AG09309 (cell line): ENCODE data around the gene PWP2.

Source experiments
- DNase-seq: peaks from one replicate; pipeline ENCODE4 v3.0.0-alpha.2; 2010; ENCODE audit warnings: low read depth
- H3K4me3 ChIP-seq: 2 replicates; pipeline ENCODE4 v1.5.1; 2011; ENCODE audit warnings: mild to moderate bottlenecking, low read depth, low read length, moderate library complexity; ENCODE audit not compliant: control insufficient read depth
- TF ChIP-seq, protein P1 (sequence below): IDR thresholded peaks from 2 replicates; pipeline ENCODE4 v1.5.1; 2011; ENCODE audit warnings: mild to moderate bottlenecking, low read depth, low read length, inconsistent platforms; ENCODE audit not compliant: insufficient read depth, control insufficient read depth; ENCODE audit errors: missing control alignments

Gene PWP2

DNA sequence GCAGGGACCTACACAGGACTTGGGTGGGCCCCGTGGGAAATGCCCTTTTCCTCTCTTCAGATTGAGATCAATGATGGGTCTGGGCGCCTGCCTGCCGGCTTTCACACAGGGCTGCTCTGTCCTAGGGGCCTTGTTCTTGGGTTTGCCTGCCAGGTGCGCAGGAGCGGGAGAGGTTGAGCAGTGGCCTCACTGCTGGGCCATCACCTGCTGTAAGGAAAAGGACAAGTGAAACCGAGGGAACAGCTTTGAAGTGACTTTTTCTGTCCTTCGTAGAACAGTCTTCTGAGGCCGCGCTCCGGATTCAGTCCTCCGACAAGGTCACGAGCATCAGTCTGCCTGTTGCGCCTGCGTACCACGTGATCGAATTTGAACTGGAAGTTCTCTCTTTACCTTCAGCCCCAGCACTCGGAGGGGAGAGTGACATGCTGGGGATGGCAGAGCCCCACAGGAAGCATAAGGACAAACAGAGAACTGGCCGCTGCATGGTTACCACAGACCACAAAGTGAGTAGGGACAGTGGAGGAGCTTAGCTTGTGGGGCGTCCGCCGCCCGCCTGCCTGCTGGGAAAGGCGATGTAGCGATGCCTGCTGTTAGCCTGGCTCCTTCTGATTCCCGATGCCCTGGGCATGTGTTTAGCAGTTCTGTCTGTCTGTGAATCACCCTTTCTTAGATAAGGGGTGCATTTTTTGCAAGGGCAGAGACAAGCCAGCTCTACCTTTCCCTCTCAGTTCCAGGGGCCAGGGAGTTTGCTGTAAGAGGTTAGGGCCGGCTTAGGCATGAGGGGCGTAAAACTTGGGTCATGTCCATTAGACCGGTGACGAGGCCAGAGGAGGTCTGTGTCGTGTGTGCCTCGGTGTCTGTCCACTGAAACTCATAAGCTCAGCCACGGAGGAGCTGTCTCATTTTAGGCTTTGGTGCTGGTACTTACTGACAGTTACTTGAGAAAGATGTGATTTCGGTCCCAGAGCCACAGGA lies 19.5 kb upstream of the PWP2 start:
- TF ChIP-seq, protein P1, sequence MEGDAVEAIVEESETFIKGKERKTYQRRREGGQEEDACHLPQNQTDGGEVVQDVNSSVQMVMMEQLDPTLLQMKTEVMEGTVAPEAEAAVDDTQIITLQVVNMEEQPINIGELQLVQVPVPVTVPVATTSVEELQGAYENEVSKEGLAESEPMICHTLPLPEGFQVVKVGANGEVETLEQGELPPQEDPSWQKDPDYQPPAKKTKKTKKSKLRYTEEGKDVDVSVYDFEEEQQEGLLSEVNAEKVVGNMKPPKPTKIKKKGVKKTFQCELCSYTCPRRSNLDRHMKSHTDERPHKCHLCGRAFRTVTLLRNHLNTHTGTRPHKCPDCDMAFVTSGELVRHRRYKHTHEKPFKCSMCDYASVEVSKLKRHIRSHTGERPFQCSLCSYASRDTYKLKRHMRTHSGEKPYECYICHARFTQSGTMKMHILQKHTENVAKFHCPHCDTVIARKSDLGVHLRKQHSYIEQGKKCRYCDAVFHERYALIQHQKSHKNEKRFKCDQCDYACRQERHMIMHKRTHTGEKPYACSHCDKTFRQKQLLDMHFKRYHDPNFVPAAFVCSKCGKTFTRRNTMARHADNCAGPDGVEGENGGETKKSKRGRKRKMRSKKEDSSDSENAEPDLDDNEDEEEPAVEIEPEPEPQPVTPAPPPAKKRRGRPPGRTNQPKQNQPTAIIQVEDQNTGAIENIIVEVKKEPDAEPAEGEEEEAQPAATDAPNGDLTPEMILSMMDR, result no peak
- no peak overlapping the region for H3K4me3 ChIP-seq
- DNase-seq, result no peak

DNA sequence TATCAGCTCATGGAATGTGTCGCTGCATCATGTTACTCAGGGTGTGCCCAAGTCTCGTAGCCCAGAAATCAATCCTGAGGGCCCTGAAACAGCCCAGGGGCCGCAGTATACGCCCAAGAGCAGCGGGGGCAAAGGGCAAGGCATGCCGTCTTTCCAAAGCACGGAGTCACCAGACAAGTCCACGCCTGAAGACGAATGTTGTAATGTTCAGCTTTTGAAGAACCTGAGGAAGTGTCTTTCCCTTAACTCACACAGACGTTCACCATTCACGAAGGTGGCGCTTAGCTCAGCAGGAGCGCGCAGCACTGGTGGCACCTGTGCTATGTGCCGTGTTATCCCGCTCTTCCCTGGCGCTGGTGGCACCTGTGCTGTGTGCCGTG lies 18.8 kb upstream of the PWP2 start:
- TF ChIP-seq, protein P1, result no peak
- H3K4me3 ChIP-seq, result no peak overlapping the region
- DNase-seq, result no peak

DNA sequence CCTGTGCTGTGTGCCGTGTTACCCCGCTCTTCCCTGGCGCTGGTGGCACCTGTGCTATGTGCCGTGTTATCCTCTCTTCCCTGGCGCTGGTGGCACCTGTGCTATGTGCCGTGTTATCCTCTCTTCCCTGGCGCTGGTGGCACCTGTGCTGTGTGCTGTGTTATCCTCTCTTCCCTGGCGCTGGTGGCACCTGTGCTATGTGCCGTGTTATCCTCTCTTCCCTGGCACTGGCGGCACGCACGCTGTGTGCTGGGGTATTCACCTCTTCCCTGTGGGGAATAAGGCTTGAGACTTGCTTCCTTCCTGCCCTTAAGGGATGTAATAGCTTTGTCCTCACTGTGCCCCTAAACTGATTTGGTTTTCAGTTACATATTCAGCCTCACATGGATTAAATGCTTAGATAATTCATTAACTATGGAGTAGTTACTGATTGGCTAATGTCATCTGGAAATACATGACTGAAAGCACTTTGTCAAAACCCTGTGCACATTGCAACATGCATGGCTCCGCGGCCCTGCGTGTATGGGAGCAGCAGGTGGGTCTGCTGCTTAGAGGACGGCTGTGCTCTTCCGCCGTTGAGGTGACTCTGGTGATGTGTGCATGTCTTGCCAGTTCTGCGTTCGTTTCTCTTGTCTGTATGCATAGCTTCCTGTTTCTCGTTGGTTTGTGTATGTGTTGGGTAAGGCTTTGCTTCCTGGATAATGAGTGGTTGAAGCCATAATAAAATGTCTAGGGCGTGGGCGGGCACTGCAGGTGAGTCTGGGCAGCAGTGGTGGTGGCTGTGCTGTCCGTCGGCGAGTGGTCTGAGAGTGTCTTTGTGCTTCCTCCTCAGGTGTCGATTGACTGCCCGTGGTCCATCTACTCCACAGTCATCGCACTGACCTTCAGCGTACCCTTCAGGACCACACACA lies 17.9 kb upstream of the PWP2 start:
- TF ChIP-seq, protein P1, result no peak
- no peak for DNase-seq
- H3K4me3 ChIP-seq, result no peak overlapping the region

DNA sequence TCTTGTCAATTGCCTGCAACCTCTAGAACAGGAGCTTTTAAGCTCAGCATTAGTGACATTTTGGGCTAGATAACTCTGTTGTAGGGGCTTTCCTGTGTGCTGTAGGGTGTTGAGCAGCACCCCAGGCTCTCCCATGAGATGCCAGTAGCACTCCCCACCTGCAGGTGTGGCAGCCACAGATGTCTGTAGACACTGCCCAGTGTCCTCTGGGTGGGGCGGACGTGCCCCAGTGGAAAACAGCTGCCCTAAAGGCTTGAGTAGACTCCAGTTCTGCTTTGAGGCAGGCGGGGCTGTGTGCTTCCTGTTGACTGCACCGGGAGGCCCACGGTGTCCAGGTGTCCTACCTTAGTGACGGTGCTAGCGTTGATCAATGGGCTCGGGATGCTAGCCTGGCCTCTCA lies 16.9 kb upstream of the PWP2 start:
- no peak overlapping the region for H3K4me3 ChIP-seq
- TF ChIP-seq, protein P1, result no peak
- no peak for DNase-seq

DNA sequence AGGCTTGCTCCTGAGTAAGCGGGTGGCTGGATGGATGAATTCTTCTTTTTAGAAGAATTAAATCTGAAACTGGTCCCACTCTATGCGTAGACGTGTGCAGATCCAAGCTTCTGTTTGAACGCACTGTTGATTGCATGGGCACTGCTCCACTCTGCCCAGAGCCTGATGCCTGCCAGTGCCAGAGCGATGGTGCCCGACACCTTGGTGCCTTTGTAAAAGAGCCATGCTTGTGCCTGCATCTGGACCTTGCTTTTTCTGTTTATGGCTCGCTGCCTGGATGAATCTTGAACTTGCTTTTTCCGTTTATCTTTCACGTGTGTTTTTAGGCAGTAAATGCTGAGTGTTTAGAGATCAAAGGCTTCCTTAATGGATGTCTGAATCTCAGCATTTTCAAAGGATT lies 15.0 kb upstream of the PWP2 start:
- no peak for DNase-seq
- TF ChIP-seq, protein P1, result no peak
- H3K4me3 ChIP-seq, result no peak overlapping the region

DNA sequence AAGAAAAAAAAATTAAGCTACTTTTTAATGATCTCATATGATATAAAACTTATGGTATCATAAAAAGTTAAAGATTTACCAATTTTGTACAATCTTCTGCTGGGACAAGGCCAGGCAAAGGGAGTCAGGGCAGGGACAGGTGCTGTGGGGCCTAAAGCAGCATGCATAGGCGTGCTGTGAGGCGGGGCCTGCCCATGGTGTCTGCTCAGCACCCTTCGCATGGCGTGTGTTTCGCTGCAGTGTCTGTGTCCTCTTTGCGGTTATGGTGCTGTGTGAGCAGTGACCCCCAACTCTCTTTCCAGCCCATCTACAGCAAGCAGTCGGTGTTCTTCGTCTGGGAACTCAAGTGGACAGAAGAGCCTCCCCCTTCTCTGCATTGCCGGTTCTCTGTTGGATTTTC lies 13.4 kb upstream of the PWP2 start:
- no peak overlapping the region for H3K4me3 ChIP-seq
- TF ChIP-seq, protein P1, result no peak
- no peak for DNase-seq
